H1 (cell line): ENCODE measurements around the gene TMEM35B.

Source experiments
- ASH2L ChIP-seq: fragments of 200-600, 300-600 bp; sonication (generic); IDR thresholded peaks from one replicate; pipeline ENCODE4 v1.7.1; 2017; ENCODE audit warnings: low read length
- CHD1 ChIP-seq: IDR thresholded peaks from 2 replicates; pipeline ENCODE4 v1.6.1; 2012; ENCODE audit warnings: low read depth, low read length, improper control_type of control experiment
- E2F6 ChIP-seq: IDR thresholded peaks from 2 replicates; pipeline ENCODE4 v1.6.1; 2012; ENCODE audit warnings: inconsistent platforms
- EGR1 ChIP-seq: IDR thresholded peaks from 2 replicates; pipeline ENCODE4 v1.6.1; 2011; ENCODE audit warnings: low read depth, low read length, borderline replicate concordance
- EZH2 ChIP-seq: fragments of 200-600 bp; sonication (generic); IDR thresholded peaks from 2 replicates; pipeline ENCODE4 v1.7.1; 2012; ENCODE audit warnings: low read depth, mild to moderate bottlenecking, moderate library complexity, low read length, inconsistent platforms; ENCODE audit not compliant: severe bottlenecking
- HDAC2 ChIP-seq, 2 experiments: fragments of 300-600 bp in 1 of 2; sonication (generic) in 1 of 2; IDR thresholded peaks; 2 replicates each; pipeline ENCODE4 v1.6.1; 2011 to 2012; ENCODE audit warnings: low read depth in 2 of 2, low read length in 2 of 2, mild to moderate bottlenecking in 2 of 2, moderate library complexity in 2 of 2, borderline replicate concordance in 1 of 2, inconsistent platforms in 1 of 2
- HDAC6 ChIP-seq: IDR thresholded peaks from one replicate; pipeline ENCODE4 v1.7.1; 2012; ENCODE audit warnings: low read depth, mild to moderate bottlenecking, inconsistent platforms, low read length, moderate library complexity
- NRF1 ChIP-seq: IDR thresholded peaks from 2 replicates; pipeline ENCODE4 v1.6.1; 2011; ENCODE audit warnings: mild to moderate bottlenecking, low read depth, low read length, improper control_type of control experiment
- POLR2A ChIP-seq, 2 experiments: IDR thresholded peaks; 1 replicate in 1 of 2; 2 replicates in 1 of 2; pipeline ENCODE4 v1.6.1; 2011; ENCODE audit warnings: low read depth in 2 of 2, low read length in 2 of 2, mild to moderate bottlenecking in 2 of 2; ENCODE audit errors: control extremely low read depth in 1 of 2
- POLR2AphosphoS5 ChIP-seq: IDR thresholded peaks from 2 replicates; pipeline ENCODE4 v1.6.1; 2011; ENCODE audit warnings: low read depth, low read length
- RBBP5 ChIP-seq: IDR thresholded peaks from 2 replicates; pipeline ENCODE4 v1.7.1; 2012; ENCODE audit warnings: low read depth, mild to moderate bottlenecking, inconsistent platforms, low read length, moderate library complexity, borderline replicate concordance
- SAP30 ChIP-seq: fragments of 300-600 bp; sonication (generic); IDR thresholded peaks from 2 replicates; pipeline ENCODE4 v1.7.1; 2012; ENCODE audit warnings: low read length, moderate library complexity, mild to moderate bottlenecking, inconsistent platforms; ENCODE audit not compliant: insufficient read depth, insufficient replicate concordance
- TAF1 ChIP-seq: IDR thresholded peaks from 2 replicates; pipeline ENCODE4 v1.6.1; 2011; ENCODE audit warnings: mild to moderate bottlenecking, low read depth, low read length
- TF ChIP-seq, protein P1 (sequence below), 3 experiments: IDR thresholded peaks; 1 replicate in 2 of 3; 2 replicates in 1 of 3; pipeline versions ENCODE4 v1.5.1 to v1.6.1; 2011; ENCODE audit warnings: low read length in 3 of 3, mild to moderate bottlenecking in 3 of 3, inconsistent platforms in 2 of 3, low read depth in 1 of 3, moderate library complexity in 1 of 3; ENCODE audit not compliant: insufficient read depth in 1 of 3; ENCODE audit errors: control extremely low read depth in 1 of 3

GRCh38 chr1:35033346-35033745, 48.2 kb upstream of the TMEM35B start:
- TF ChIP-seq EZH2 (no peak), NRF1 (no peak), EGR1 (no peak), HDAC2 (IDR thresholded peaks at IDR 0.05; ENCODE audit: borderline replicate concordance in 1 of 2, low read depth in 2 of 2, low read length in 2 of 2) (no peak), SAP30 (no peak), E2F6 (no peak), RBBP5 (no peak), POLR2A (IDR thresholded peaks at IDR 0.05; ENCODE audit: control extremely low read depth in 1 of 2, low read depth in 2 of 2, low read length in 2 of 2) (no peak), TAF1 (no peak), ASH2L (no peak), POLR2AphosphoS5 (no peak), HDAC6 (no peak), CHD1 (no peak)
- TF ChIP-seq, protein P1, sequence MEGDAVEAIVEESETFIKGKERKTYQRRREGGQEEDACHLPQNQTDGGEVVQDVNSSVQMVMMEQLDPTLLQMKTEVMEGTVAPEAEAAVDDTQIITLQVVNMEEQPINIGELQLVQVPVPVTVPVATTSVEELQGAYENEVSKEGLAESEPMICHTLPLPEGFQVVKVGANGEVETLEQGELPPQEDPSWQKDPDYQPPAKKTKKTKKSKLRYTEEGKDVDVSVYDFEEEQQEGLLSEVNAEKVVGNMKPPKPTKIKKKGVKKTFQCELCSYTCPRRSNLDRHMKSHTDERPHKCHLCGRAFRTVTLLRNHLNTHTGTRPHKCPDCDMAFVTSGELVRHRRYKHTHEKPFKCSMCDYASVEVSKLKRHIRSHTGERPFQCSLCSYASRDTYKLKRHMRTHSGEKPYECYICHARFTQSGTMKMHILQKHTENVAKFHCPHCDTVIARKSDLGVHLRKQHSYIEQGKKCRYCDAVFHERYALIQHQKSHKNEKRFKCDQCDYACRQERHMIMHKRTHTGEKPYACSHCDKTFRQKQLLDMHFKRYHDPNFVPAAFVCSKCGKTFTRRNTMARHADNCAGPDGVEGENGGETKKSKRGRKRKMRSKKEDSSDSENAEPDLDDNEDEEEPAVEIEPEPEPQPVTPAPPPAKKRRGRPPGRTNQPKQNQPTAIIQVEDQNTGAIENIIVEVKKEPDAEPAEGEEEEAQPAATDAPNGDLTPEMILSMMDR (IDR thresholded peaks at IDR 0.05; ENCODE audit: control extremely low read depth in 1 of 3, insufficient read depth in 1 of 3, low read depth in 1 of 3, low read length in 3 of 3), result no peak
